IMR-90 (cell line): ENCODE measurements around the gene ATP5F1D. TPM values are rescaled to one million over a fixed set of nuclear protein-coding genes. Genes with fewer than 3 reads are reported as not detected.

Experiments used
- ATAC-seq: fragments of 200-7000 bp; cut with Tn5 transposase; 2 replicates; pipeline ENCODE4 v1.9.1; 2020; ENCODE audit warnings: low read depth, mild to moderate bottlenecking, moderate library complexity
- BruUV-seq: library from RNA; stranded (reverse); fragments of 400-500 nt; replicated peaks from 2 replicates; lab custom pipeline; 2021; lab: Mats Ljungman, UMichigan
- CTCF ChIA-PET: fragments of 300-600 bp; formaldehyde crosslinking; extraction: SDS; loops from one replicate; lab custom pipeline; 2021; ENCODE audit warnings: antibody characterized with exemption; lab: Yijun Ruan, JAX
- POLR2A ChIA-PET: fragments of 300-600 bp; sonication (Branson Sonifier 250); formaldehyde crosslinking; loops from one replicate; lab custom pipeline; 2022; ENCODE audit warnings: antibody characterized with exemption; ENCODE audit not compliant: unreplicated experiment; lab: Charles Lee
- DNase-seq: peaks from one replicate; pipeline ENCODE4 v3.0.0; 2013
- H2AFZ ChIP-seq: replicated peaks from 2 replicates; pipeline ENCODE3; 2013; ENCODE audit warnings: low read length, mild to moderate bottlenecking; ENCODE audit not compliant: poor library complexity
- H2AK5ac ChIP-seq: 2 replicates; pipeline ENCODE4 v1.6.1; 2013; ENCODE audit warnings: low read depth, low read length, inconsistent platforms
- H2AK9ac ChIP-seq: replicated peaks from 2 replicates; pipeline ENCODE3; 2013; ENCODE audit warnings: mild to moderate bottlenecking, low read depth, low read length, moderate library complexity; ENCODE audit not compliant: poor library complexity
- H2BK120ac ChIP-seq: 2 replicates; pipeline ENCODE4 v1.6.1; 2013; ENCODE audit warnings: low read depth, low read length, inconsistent platforms
- H2BK15ac ChIP-seq: 3 replicates; pipeline ENCODE4 v1.6.1; 2013; ENCODE audit warnings: low read depth, low read length, inconsistent platforms
- H2BK20ac ChIP-seq: 2 replicates; pipeline ENCODE4 v1.6.1; 2013; ENCODE audit warnings: low read depth, mild to moderate bottlenecking, inconsistent platforms, low read length, moderate library complexity
- H2BK5ac ChIP-seq: 2 replicates; pipeline ENCODE4 v1.6.1; 2013; ENCODE audit warnings: mild to moderate bottlenecking, low read depth, low read length, inconsistent platforms; ENCODE audit not compliant: poor library complexity, severe bottlenecking
- H3K14ac ChIP-seq: replicated peaks from 2 replicates; pipeline ENCODE4 v1.6.1; 2013; ENCODE audit warnings: low read depth, low read length, inconsistent platforms
- H3K18ac ChIP-seq: 2 replicates; pipeline ENCODE4 v1.6.1; 2013; ENCODE audit warnings: low read depth, low read length, control low read depth
- H3K23ac ChIP-seq: 2 replicates; pipeline ENCODE4 v1.6.1; 2013; ENCODE audit warnings: low read depth, low read length, inconsistent platforms
- H3K27ac ChIP-seq: 2 replicates; pipeline ENCODE4 v1.5.1; 2013; ENCODE audit warnings: mild to moderate bottlenecking, control low read depth, low read length; ENCODE audit not compliant: insufficient read depth
- H3K27me3 ChIP-seq: 2 replicates; pipeline ENCODE4 v1.6.1; 2013; ENCODE audit warnings: low read length; ENCODE audit not compliant: control insufficient read depth, insufficient read depth
- H3K36me3 ChIP-seq: 2 replicates; pipeline ENCODE4 v1.6.1; 2013; ENCODE audit warnings: low read length, mixed read lengths; ENCODE audit not compliant: control insufficient read depth, insufficient read depth
- H3K4ac ChIP-seq: 2 replicates; pipeline ENCODE4 v1.6.1; 2013; ENCODE audit warnings: low read depth, low read length, inconsistent platforms
- H3K4me1 ChIP-seq: 2 replicates; pipeline ENCODE4 v1.6.1; 2013; ENCODE audit warnings: low read length, mixed read lengths; ENCODE audit not compliant: control insufficient read depth, insufficient read depth
- H3K4me2 ChIP-seq: 2 replicates; pipeline ENCODE4 v1.6.1; 2013; ENCODE audit warnings: low read depth, mild to moderate bottlenecking, control low read depth, low read length, moderate library complexity
- H3K4me3 ChIP-seq: 2 replicates; pipeline ENCODE4 v1.5.1; 2013; ENCODE audit warnings: low read depth, mild to moderate bottlenecking, control low read depth, low read length, moderate library complexity; ENCODE audit not compliant: insufficient read depth
- H3K56ac ChIP-seq: 2 replicates; pipeline ENCODE4 v1.6.1; 2013; ENCODE audit warnings: low read length, inconsistent platforms; ENCODE audit not compliant: insufficient read depth; ENCODE audit errors: extremely low read depth
- H3K79me1 ChIP-seq, 2 experiments: 2 replicates each; pipeline ENCODE4 v1.6.1; 2013; ENCODE audit warnings: low read length in 2 of 2, inconsistent platforms in 1 of 2, low read depth in 1 of 2
- H3K9ac ChIP-seq: 2 replicates; pipeline ENCODE4 v1.6.1; 2013; ENCODE audit warnings: low read depth, low read length, control low read depth
- H3K9me1 ChIP-seq: 2 replicates; pipeline ENCODE4 v1.6.1; 2013; ENCODE audit warnings: low read length, inconsistent platforms; ENCODE audit not compliant: insufficient read depth
- H3K9me3 ChIP-seq: 2 replicates; pipeline ENCODE4 v1.6.1; 2013; ENCODE audit warnings: low read length; ENCODE audit not compliant: control insufficient read depth, insufficient read depth
- H4K20me1 ChIP-seq: 2 replicates; pipeline ENCODE4 v1.6.1; 2013; ENCODE audit warnings: low read length, inconsistent platforms; ENCODE audit not compliant: insufficient read depth
- H4K5ac ChIP-seq: 2 replicates; pipeline ENCODE4 v1.6.1; 2013; ENCODE audit warnings: mild to moderate bottlenecking, low read depth, low read length, control low read depth
- H4K8ac ChIP-seq, 2 experiments: 2 replicates each; pipeline ENCODE4 v1.6.1; 2013; ENCODE audit warnings: low read depth in 2 of 2, low read length in 2 of 2, control low read depth in 1 of 2, inconsistent platforms in 1 of 2
- H4K91ac ChIP-seq: 2 replicates; pipeline ENCODE4 v1.6.1; 2013; ENCODE audit warnings: low read depth, low read length, inconsistent platforms; ENCODE audit not compliant: insufficient read depth
- BHLHE40 ChIP-seq: fragments of 150-350 bp; IDR thresholded peaks from 2 replicates; pipeline ENCODE4 v1.6.1; 2016; ENCODE audit warnings: mild to moderate bottlenecking, low read depth, low read length
- FOS ChIP-seq: fragments of 150-350 bp; IDR thresholded peaks from 2 replicates; pipeline ENCODE4 v1.6.1; 2016; ENCODE audit warnings: low read depth, low read length
- MAZ ChIP-seq: IDR thresholded peaks from 2 replicates; pipeline ENCODE4 v1.6.1; 2012; ENCODE audit warnings: low read depth, mild to moderate bottlenecking, low read length, improper control_type of control experiment, moderate library complexity, borderline replicate concordance
- MXI1 ChIP-seq: IDR thresholded peaks from 2 replicates; pipeline ENCODE4 v1.6.1; 2012; ENCODE audit warnings: low read depth, mild to moderate bottlenecking, low read length, moderate library complexity, borderline replicate concordance
- NFE2L2 ChIP-seq: fragments of 150-350 bp; IDR thresholded peaks from 2 replicates; pipeline ENCODE4 v1.6.1; 2016; ENCODE audit warnings: low read depth, mild to moderate bottlenecking, low read length
- RAD21 ChIP-seq: IDR thresholded peaks from 2 replicates; pipeline ENCODE4 v1.6.1; 2012; ENCODE audit warnings: low read length, improper control_type of control experiment
- RCOR1 ChIP-seq: IDR thresholded peaks from 2 replicates; pipeline ENCODE4 v1.6.1; 2012; ENCODE audit warnings: mild to moderate bottlenecking, low read length, improper control_type of control experiment; ENCODE audit not compliant: insufficient replicate concordance
- RFX5 ChIP-seq: IDR thresholded peaks from 2 replicates; pipeline ENCODE4 v1.8.0; 2012; ENCODE audit warnings: low read depth, mild to moderate bottlenecking, low read length, moderate library complexity
- SMC3 ChIP-seq: fragments of 150-350 bp; IDR thresholded peaks from 2 replicates; pipeline ENCODE4 v1.6.1; 2016; ENCODE audit warnings: low read depth, mild to moderate bottlenecking, antibody characterized with exemption, low read length, moderate library complexity
- WGBS, 2 experiments: methylation state at CpG; one replicate each; pipeline versions ENCODE4 v1.1.5 to v1.1.7; 2013; ENCODE audit warnings: missing lambda C conversion rate in 2 of 2; ENCODE audit not compliant: insufficient read length in 1 of 2; ENCODE audit errors: extremely low coverage in 2 of 2; 5-methylcytosine and 5-hydroxymethylcytosine counted together
- dilution Hi-C: fragments of 300-500 bp; cut with HindIII; formaldehyde crosslinking; loops from one replicate; pipeline ENCODE4 v1.14.3; 2018; ENCODE audit warnings: low sequenced_read_pairs; ENCODE audit not compliant: unreplicated experiment
- in situ Hi-C: fragments of 300-500 bp; cut with MboI; formaldehyde crosslinking; loops from 3 replicates; pipeline ENCODE4 v1.14.3; 2019; ENCODE audit warnings: low sequenced_read_pairs, inconsistent platforms, mixed read lengths
- intact Hi-C: fragments of 100-400 bp; cut with micrococcal nuclease; formaldehyde crosslinking; loops from 2 replicates; pipeline ENCODE4 v1.10.0; 2022
- polyA plus RNA-seq, 3 experiments: library from polyadenylated mRNA; depleted of rRNA; stranded (reverse); fragments of >200 nt; gene quantifications; 2 replicates each; pipeline ENCODE4 v1.2.3, GENCODE V29; 2012; ENCODE audit warnings: low replicate concordance in 1 of 3
- total RNA-seq: library from RNA; depleted of rRNA; stranded (reverse); fragments of >200 nt; gene quantifications from 2 replicates; pipeline ENCODE4 v1.2.3, GENCODE V29; 2012
- TF ChIP-seq, protein P1 (sequence below): fragments of 150-350 bp; IDR thresholded peaks from 2 replicates; pipeline ENCODE4 v1.6.1; 2017; ENCODE audit warnings: mild to moderate bottlenecking, antibody characterized with exemption, low read length, low read depth
- TF ChIP-seq, protein P2 (sequence below): conservative IDR thresholded peaks from 2 replicates; pipeline ENCODE4 v1.5.1; 2012; ENCODE audit warnings: mild to moderate bottlenecking, low read depth, low read length, improper control_type of control experiment
- TF ChIP-seq, protein P3 (sequence below): fragments of 150-350 bp; IDR thresholded peaks from 2 replicates; pipeline ENCODE4 v1.6.1; 2016; ENCODE audit warnings: low read depth, mild to moderate bottlenecking, low read length, moderate library complexity, borderline replicate concordance

The ATP5F1D gene
- total and polyA plus RNA-seq, 2 of the 4 experiments (the other 2 are of a cell fraction), result 7.3 to 140 TPM

DNA sequence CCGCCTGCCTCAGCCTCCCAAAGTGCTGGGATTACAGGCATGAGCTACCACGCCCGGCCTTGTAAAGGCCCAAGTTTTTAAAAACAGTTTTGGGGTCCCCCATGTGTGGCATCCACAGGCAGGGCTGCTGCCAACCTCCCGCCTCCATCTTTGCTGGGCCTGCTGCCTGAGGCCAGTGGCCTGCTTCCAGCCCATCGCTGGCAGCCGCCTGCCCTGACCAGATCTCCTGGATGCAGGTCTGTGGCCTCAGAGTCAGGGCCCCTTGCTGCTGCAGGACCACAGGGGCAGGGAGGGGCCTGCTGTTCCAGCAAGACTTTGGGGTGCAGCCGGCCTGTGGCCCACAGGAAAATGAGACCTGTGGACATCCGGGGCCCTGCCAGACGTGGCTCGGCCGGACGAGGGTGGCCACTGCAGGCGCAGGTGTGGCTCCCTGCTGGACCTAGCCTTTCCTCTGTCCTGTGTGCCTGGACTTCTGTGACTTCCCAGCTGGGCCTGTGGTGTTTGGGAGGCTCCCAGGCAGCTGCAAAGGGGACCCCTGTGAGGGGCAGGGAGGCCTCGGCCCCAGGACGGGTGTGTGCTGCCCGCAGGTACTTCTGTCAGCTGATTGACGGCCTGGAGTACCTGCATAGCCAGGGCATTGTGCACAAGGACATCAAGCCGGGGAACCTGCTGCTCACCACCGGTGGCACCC is 21.6 kb upstream of the ATP5F1D start:
- Histone ChIP-seq H4K8ac (no peak overlapping the region), H3K18ac (no peak overlapping the region), H3K79me1 (peaks cover 18 to 69% of the 10 kb centered on the region in 2 experiments; a peak in 3 of 4 replicates), H3K4me3 (no peak overlapping the region), H3K9ac (no peak overlapping the region), H4K91ac (no peak overlapping the region), H3K4me1 (peaks cover 9% of the 10 kb centered on the region), H2BK120ac (no peak overlapping the region), H2BK20ac (no peak overlapping the region), H2BK5ac (no peak overlapping the region), H4K20me1 (peaks cover 50% of the 10 kb centered on the region), H3K27me3 (no peaks in the 10 kb centered on the region), H3K56ac (no peak overlapping the region), H2BK15ac (no peak overlapping the region), H3K27ac (no peak overlapping the region), H3K14ac (no peak overlapping the region), H2AFZ (no peak overlapping the region), H3K4me2 (no peak overlapping the region), H4K5ac (no peak overlapping the region), H2AK5ac (no peak overlapping the region), H3K9me3 (no peaks in the 10 kb centered on the region), H3K9me1 (0 out of 2 replicates have a peak, but pooled peaks cover 4% of the 10 kb centered on the region), H2AK9ac (no peak overlapping the region), H3K36me3 (peaks cover 36% of the 10 kb centered on the region), H3K23ac (no peak overlapping the region), H3K4ac (no peak overlapping the region)
- intact Hi-C loops (loop anchor here (2.0 kb wide), 1 partner anchor 47 kb away; no protein-coding TSS in a partner anchor), in situ Hi-C loops (no loop called here), dilution Hi-C loops (no loop called here)
- no peak for TF ChIP-seq MXI1
- TF ChIP-seq BHLHE40, result no peak
- TF ChIP-seq, protein P1, sequence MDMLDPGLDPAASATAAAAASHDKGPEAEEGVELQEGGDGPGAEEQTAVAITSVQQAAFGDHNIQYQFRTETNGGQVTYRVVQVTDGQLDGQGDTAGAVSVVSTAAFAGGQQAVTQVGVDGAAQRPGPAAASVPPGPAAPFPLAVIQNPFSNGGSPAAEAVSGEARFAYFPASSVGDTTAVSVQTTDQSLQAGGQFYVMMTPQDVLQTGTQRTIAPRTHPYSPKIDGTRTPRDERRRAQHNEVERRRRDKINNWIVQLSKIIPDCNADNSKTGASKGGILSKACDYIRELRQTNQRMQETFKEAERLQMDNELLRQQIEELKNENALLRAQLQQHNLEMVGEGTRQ, result no peak
- TF ChIP-seq RAD21, result no peak
- TF ChIP-seq, protein P2, sequence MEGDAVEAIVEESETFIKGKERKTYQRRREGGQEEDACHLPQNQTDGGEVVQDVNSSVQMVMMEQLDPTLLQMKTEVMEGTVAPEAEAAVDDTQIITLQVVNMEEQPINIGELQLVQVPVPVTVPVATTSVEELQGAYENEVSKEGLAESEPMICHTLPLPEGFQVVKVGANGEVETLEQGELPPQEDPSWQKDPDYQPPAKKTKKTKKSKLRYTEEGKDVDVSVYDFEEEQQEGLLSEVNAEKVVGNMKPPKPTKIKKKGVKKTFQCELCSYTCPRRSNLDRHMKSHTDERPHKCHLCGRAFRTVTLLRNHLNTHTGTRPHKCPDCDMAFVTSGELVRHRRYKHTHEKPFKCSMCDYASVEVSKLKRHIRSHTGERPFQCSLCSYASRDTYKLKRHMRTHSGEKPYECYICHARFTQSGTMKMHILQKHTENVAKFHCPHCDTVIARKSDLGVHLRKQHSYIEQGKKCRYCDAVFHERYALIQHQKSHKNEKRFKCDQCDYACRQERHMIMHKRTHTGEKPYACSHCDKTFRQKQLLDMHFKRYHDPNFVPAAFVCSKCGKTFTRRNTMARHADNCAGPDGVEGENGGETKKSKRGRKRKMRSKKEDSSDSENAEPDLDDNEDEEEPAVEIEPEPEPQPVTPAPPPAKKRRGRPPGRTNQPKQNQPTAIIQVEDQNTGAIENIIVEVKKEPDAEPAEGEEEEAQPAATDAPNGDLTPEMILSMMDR, result no peak
- TF ChIP-seq, protein P3, sequence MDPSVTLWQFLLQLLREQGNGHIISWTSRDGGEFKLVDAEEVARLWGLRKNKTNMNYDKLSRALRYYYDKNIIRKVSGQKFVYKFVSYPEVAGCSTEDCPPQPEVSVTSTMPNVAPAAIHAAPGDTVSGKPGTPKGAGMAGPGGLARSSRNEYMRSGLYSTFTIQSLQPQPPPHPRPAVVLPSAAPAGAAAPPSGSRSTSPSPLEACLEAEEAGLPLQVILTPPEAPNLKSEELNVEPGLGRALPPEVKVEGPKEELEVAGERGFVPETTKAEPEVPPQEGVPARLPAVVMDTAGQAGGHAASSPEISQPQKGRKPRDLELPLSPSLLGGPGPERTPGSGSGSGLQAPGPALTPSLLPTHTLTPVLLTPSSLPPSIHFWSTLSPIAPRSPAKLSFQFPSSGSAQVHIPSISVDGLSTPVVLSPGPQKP, result no peak
- TF ChIP-seq MAZ, result no peak
- no peak for TF ChIP-seq RFX5
- TF ChIP-seq RCOR1, result no peak
- TF ChIP-seq SMC3, result no peak
- TF ChIP-seq NFE2L2, result no peak
- TF ChIP-seq FOS, result no peak
- CTCF ChIA-PET, result no interaction called here
- ATAC-seq (no peak), DNase-seq (no peak)
- POLR2A ChIA-PET, result no interaction called here
- no TSS peak for BruUV-seq
- 93% methylated on average over 17 of the region's 19 CpGs; no CpG with 5 or more reads in 1 of the 2 experiments for WGBS, 2 experiments
